T-cell (primary cell): ENCODE results near the gene PLCB1. TPM values are rescaled to one million over a fixed set of nuclear protein-coding genes. Genes with fewer than 3 reads are reported as not detected.

ENCODE experiments used
- ATAC-seq, 4 experiments: fragments of 200-7000 bp in 3 of 4; fragments of 150-1000 bp in 1 of 4; cut with Tn5 transposase; replicated peaks in 1 of 4; 1 replicate in 3 of 4; 2 replicates in 1 of 4; pipeline ENCODE4 v1.10.0; 2021; ENCODE audit warnings: moderate library complexity in 3 of 4, mild to moderate bottlenecking in 2 of 4, moderate number of reproducible peaks in 1 of 4
- CTCF ChIA-PET, 2 donors: fragments of 300-600 bp; sonication (Branson Sonifier 250); formaldehyde crosslinking; loops; one replicate each; lab custom pipeline; 2022; ENCODE audit warnings: antibody characterized with exemption in 2 of 2; lab: Charles Lee
- POLR2A ChIA-PET, 2 donors: fragments of 300-600 bp; sonication (Branson Sonifier 250); formaldehyde crosslinking; loops; one replicate each; lab custom pipeline; 2022; ENCODE audit warnings: antibody characterized with exemption in 2 of 2; lab: Charles Lee
- DNase-seq, 35 experiments: peaks; one replicate each; pipeline versions ENCODE4 v3.0.0 to v3.0.0-alpha.2; 2013 to 2023
- H3K27ac ChIP-seq: one replicate; pipeline ENCODE4 v1.5.1; 2013; ENCODE audit warnings: low read length
- H3K27me3 ChIP-seq, 2 experiments: replicated peaks in 1 of 2; 1 replicate in 1 of 2; 2 replicates in 1 of 2; pipeline versions ENCODE4 v1.6.1 to v1.7.0; 2013; ENCODE audit warnings: low read length in 1 of 2, mixed read lengths in 1 of 2; ENCODE audit not compliant: control insufficient read depth in 2 of 2, insufficient read depth in 2 of 2; ENCODE audit errors: extremely low read depth in 1 of 2
- H3K36me3 ChIP-seq, 2 donors: 1 replicate in 1 of 2; 2 replicates in 1 of 2; pipeline versions ENCODE4 v1.6.1 to v1.7.0; 2013; ENCODE audit warnings: low read length in 1 of 2; ENCODE audit not compliant: control insufficient read depth in 2 of 2, insufficient read depth in 1 of 2; ENCODE audit errors: extremely low read depth in 1 of 2
- H3K4me1 ChIP-seq, 2 experiments: 1 replicate in 1 of 2; 2 replicates in 1 of 2; pipeline versions ENCODE4 v1.6.1 to v1.7.0; 2013; ENCODE audit warnings: low read length in 2 of 2, mixed read lengths in 1 of 2; ENCODE audit not compliant: insufficient read depth in 2 of 2, control insufficient read depth in 1 of 2; ENCODE audit errors: extremely low read depth in 1 of 2
- H3K4me3 ChIP-seq, 2 donors: 1 replicate in 1 of 2; 2 replicates in 1 of 2; pipeline versions ENCODE4 v1.5.1 to v1.7.0; 2013; ENCODE audit warnings: mild to moderate bottlenecking in 2 of 2, low read length in 1 of 2, moderate library complexity in 1 of 2; ENCODE audit not compliant: control insufficient read depth in 1 of 2; ENCODE audit errors: extremely low read depth in 1 of 2
- H3K9me3 ChIP-seq: 2 replicates; pipeline ENCODE4 v1.7.0; 2013
- H3K27ac Mint-ChIP-seq, 2 donors: one replicate each; pipeline ENCODE4 v1.8.0; 2020 to 2021; ENCODE audit warnings: mild to moderate bottlenecking in 2 of 2, mixed read lengths in 2 of 2
- H3K27me3 Mint-ChIP-seq, 2 donors: one replicate each; pipeline ENCODE4 v1.8.0; 2021 to 2022; ENCODE audit warnings: mixed read lengths in 2 of 2
- H3K36me3 Mint-ChIP-seq: one replicate; pipeline ENCODE4 v1.8.0; 2021; ENCODE audit warnings: mixed read lengths
- H3K4me1 Mint-ChIP-seq, 3 donors: one replicate each; pipeline ENCODE4 v1.8.0; 2020 to 2022; ENCODE audit warnings: mixed read lengths in 3 of 3, mild to moderate bottlenecking in 1 of 3
- H3K4me3 Mint-ChIP-seq, 3 donors: one replicate each; pipeline ENCODE4 v1.8.0; 2020 to 2022; ENCODE audit warnings: mild to moderate bottlenecking in 3 of 3, mixed read lengths in 3 of 3, moderate library complexity in 3 of 3
- H3K9me3 Mint-ChIP-seq, 3 donors: one replicate each; pipeline ENCODE4 v1.8.0; 2020 to 2022; ENCODE audit warnings: mixed read lengths in 3 of 3
- WGBS: methylation state at CpG from one replicate; pipeline ENCODE4 v1.1.5; 2013; ENCODE audit warnings: missing lambda C conversion rate; ENCODE audit not compliant: insufficient coverage; 5-methylcytosine and 5-hydroxymethylcytosine counted together
- total RNA-seq, 35 experiments: library from RNA in 6 of 35; stranded (reverse) in 6 of 35; fragments of 120-200 nt in 1 of 35; gene quantifications; one replicate each; pipeline versions ENCODE4 v1.2.1 to v1.2.4 and lab custom pipeline; 2013 to 2026

Gene PLCB1
- total RNA-seq, 5 donors from 2014 or later (not counting 1 experiment from before 2014, with no cell fraction given), result 3.3 to 15.1 (median 7.4) TPM

- ATAC-seq (no peak), DNase-seq (no peak)
- WGBS, result no CpG with 5 or more reads among the region's 1 CpG
- Histone ChIP-seq H3K36me3 (no peaks in the 10 kb centered on the region), H3K27me3 (no peaks in the 10 kb centered on the region), H3K4me1 (peaks cover 5 to 7% of the 10 kb centered on the region in 2 experiments), H3K4me3 (no peak overlapping the region), H3K27ac (no peak overlapping the region), H3K9me3 (no peaks in the 10 kb centered on the region)
- Mint-ChIP-seq H3K27me3 (no peaks in the 10 kb centered on the region), H3K4me1 (peaks cover 27 to 39% (median 36%) of the 10 kb centered on the region in 3 donors), H3K9me3 (no peaks in the 10 kb centered on the region), H3K36me3 (no peaks in the 10 kb centered on the region), H3K27ac (no peak overlapping the region), H3K4me3 (no peak overlapping the region)
- ChIA-PET CTCF (no interaction called here), POLR2A (interaction anchor here in 1 of 2 donors (0.8 kb wide), 1 partner anchor 10 kb away, joined by 4 read pairs; no protein-coding TSS in a partner anchor)
Measured at GRCh38 chr20:8210749-8211148, 78.7 kb downstream of the PLCB1 start.

GRCh38 chr20:8212286-8212685 lies 80.2 kb downstream of the PLCB1 start:
- Histone ChIP-seq H3K4me1 (peaks cover 5 to 7% of the 10 kb centered on the region in 2 experiments), H3K9me3 (no peaks in the 10 kb centered on the region), H3K36me3 (no peaks in the 10 kb centered on the region), H3K27me3 (no peaks in the 10 kb centered on the region), H3K4me3 (no peak overlapping the region), H3K27ac (no peak overlapping the region)
- no peak for DNase-seq
- no peak for ATAC-seq
- Mint-ChIP-seq H3K4me3 (no peak overlapping the region), H3K9me3 (no peaks in the 10 kb centered on the region), H3K36me3 (no peaks in the 10 kb centered on the region), H3K27ac (no peak overlapping the region), H3K27me3 (no peaks in the 10 kb centered on the region), H3K4me1 (peaks cover 27 to 42% (median 39%) of the 10 kb centered on the region in 3 donors)
- ChIA-PET POLR2A (interaction anchor here in 1 of 2 donors (0.6 kb wide), 1 partner anchor 178 kb away, joined by 3 read pairs; no protein-coding TSS in a partner anchor), CTCF (no interaction called here)
- 60% methylated on average over 1 of the region's 3 CpGs for WGBS

GRCh38 chr20:8213270-8213669 lies 81.2 kb downstream of the PLCB1 start:
- Histone ChIP-seq H3K36me3 (no peaks in the 10 kb centered on the region), H3K4me3 (no peak overlapping the region), H3K4me1 (peaks cover 5 to 7% of the 10 kb centered on the region in 2 experiments), H3K27me3 (no peaks in the 10 kb centered on the region), H3K27ac (peak overlapping the region; percentile 55), H3K9me3 (no peaks in the 10 kb centered on the region)
- POLR2A ChIA-PET, result no interaction called here
- CTCF ChIA-PET, result interaction anchor here in 1 of 2 donors (0.8 kb wide), 1 partner anchor 131 kb away, joined by 5 read pairs; no protein-coding TSS in a partner anchor
- ATAC-seq, result peak in 1 of 4 experiments; percentile 9
- no peaks in the 10 kb centered on the region for H3K9me3 Mint-ChIP-seq
- peaks cover 27 to 42% (median 39%) of the 10 kb centered on the region in 3 donors for H3K4me1 Mint-ChIP-seq
- H3K27me3 Mint-ChIP-seq, result no peaks in the 10 kb centered on the region
- no peaks in the 10 kb centered on the region for H3K36me3 Mint-ChIP-seq
- 90% methylated on average over 1 of the region's 1 CpG for WGBS
- peak overlapping the region; percentile 69 to 78 (median 77) for H3K4me3 Mint-ChIP-seq
- DNase-seq, result peak in 1 of 35 experiments; percentile 6
- peak overlapping the region; percentile 85 to 87 for H3K27ac Mint-ChIP-seq

- Histone ChIP-seq H3K27ac (peak overlapping the region; percentile 55), H3K4me1 (peaks cover 5 to 7% of the 10 kb centered on the region in 2 experiments), H3K9me3 (no peaks in the 10 kb centered on the region), H3K36me3 (no peaks in the 10 kb centered on the region), H3K27me3 (no peaks in the 10 kb centered on the region), H3K4me3 (peak overlapping the region; percentile 28 to 64)
- ATAC-seq (peak in 2 of 4 experiments; percentile 76 to 95), DNase-seq (peak in 2 of 35 experiments; percentile 7 to 49)
- WGBS, result 68% methylated on average over 5 of the region's 12 CpGs
- peak overlapping the region; percentile 85 to 87 for H3K27ac Mint-ChIP-seq
- ChIA-PET POLR2A (interaction anchor here in 1 of 2 donors (0.5 kb wide), 1 partner anchor 82 kb away, joined by 3 read pairs; the partner anchor contains the start of gene PLCB1), CTCF (no interaction called here)
- H3K9me3 Mint-ChIP-seq, result no peaks in the 10 kb centered on the region
- H3K27me3 Mint-ChIP-seq, result no peaks in the 10 kb centered on the region
- peak overlapping the region; percentile 69 to 78 (median 77) for H3K4me3 Mint-ChIP-seq
- peaks cover 27 to 42% (median 36%) of the 10 kb centered on the region in 3 donors for H3K4me1 Mint-ChIP-seq
- no peaks in the 10 kb centered on the region for H3K36me3 Mint-ChIP-seq
Measured at GRCh38 chr20:8213831-8214587, 81.9 kb downstream of the PLCB1 start.

- ATAC-seq (no peak), DNase-seq (no peak)
- Mint-ChIP-seq H3K4me1 (peaks cover 27 to 40% (median 34%) of the 10 kb centered on the region in 3 donors), H3K27ac (no peak overlapping the region), H3K9me3 (no peaks in the 10 kb centered on the region), H3K4me3 (peak overlapping the region in 1 of 3 donors; percentile 78), H3K36me3 (no peaks in the 10 kb centered on the region), H3K27me3 (no peaks in the 10 kb centered on the region)
- H3K27ac ChIP-seq, result no peak overlapping the region
- no peaks in the 10 kb centered on the region for H3K36me3 ChIP-seq
- CTCF ChIA-PET, result no interaction called here
- no peak overlapping the region for H3K4me3 ChIP-seq
- POLR2A ChIA-PET, result no interaction called here
- no peaks in the 10 kb centered on the region for H3K27me3 ChIP-seq
- H3K4me1 ChIP-seq, result peaks cover 5 to 7% of the 10 kb centered on the region in 2 experiments
- 93% methylated on average over 4 of the region's 8 CpGs for WGBS
- H3K9me3 ChIP-seq, result no peaks in the 10 kb centered on the region
Measured at GRCh38 chr20:8215361-8215781, 83.3 kb downstream of the PLCB1 start.

- ChIA-PET POLR2A (no interaction called here), CTCF (no interaction called here)
- Mint-ChIP-seq H3K27ac (no peak overlapping the region), H3K36me3 (no peaks in the 10 kb centered on the region), H3K9me3 (no peaks in the 10 kb centered on the region), H3K4me3 (no peak overlapping the region), H3K27me3 (no peaks in the 10 kb centered on the region), H3K4me1 (peaks cover 27 to 37% (median 34%) of the 10 kb centered on the region in 3 donors)
- H3K27ac ChIP-seq, result no peak overlapping the region
- no peak for DNase-seq
- no peaks in the 10 kb centered on the region for H3K27me3 ChIP-seq
- no peaks in the 10 kb centered on the region for H3K9me3 ChIP-seq
- H3K4me1 ChIP-seq, result peaks cover 5 to 7% of the 10 kb centered on the region in 2 experiments
- no peaks in the 10 kb centered on the region for H3K36me3 ChIP-seq
- no peak for ATAC-seq
- no CpG with 5 or more reads among the region's 5 CpGs for WGBS
- no peak overlapping the region for H3K4me3 ChIP-seq
Measured at GRCh38 chr20:8216375-8217200, 84.5 kb downstream of the PLCB1 start.
